ENCODE measurements around the gene BICRA. TPM values are rescaled to one million over a fixed set of nuclear protein-coding genes. Genes with fewer than 3 reads are reported as not detected.

BICRA gene
- total RNA-seq, 1 donor: 21.9 TPM

DNA sequence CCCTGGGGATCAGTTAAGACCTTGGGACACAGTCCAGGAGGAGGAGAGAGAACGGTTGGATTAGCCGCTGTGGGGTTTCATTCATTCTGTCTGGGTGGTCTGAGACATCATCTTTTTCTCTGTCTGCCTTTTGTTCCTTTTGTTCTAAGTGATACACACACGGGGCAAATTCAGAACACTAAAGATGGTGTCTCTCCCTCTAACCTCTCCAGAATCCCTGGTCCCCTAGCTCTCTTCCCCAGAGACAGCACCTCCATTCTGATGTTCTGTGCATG is 5.0 kb downstream of the BICRA start:
- H3K27me3 ChIP-seq (ENCODE audit: insufficient read depth, low read length): no peaks in the 10 kb centered on the region
- peaks cover 33% of the 10 kb centered on the region for H3K4me1 ChIP-seq (ENCODE audit: insufficient read depth, low read length)
- no peaks in the 10 kb centered on the region for H3K9me3 ChIP-seq (ENCODE audit: low read depth, low read length)

GRCh38 chr19:47614559-47614958 is 5.6 kb downstream of the BICRA start:
- Histone ChIP-seq H3K27me3 (ENCODE audit: insufficient read depth, low read length) (no peaks in the 10 kb centered on the region), H3K4me3 (ENCODE audit: low read length) (no peak overlapping the region), H3K4me1 (ENCODE audit: insufficient read depth, low read length) (peaks cover 33% of the 10 kb centered on the region), H3K9me3 (ENCODE audit: low read depth, low read length) (no peaks in the 10 kb centered on the region)

More for the DNA sequence above, 5.0 kb downstream of the BICRA start:
- no peak overlapping the region for H3K4me3 ChIP-seq (ENCODE audit: low read length)

DNA sequence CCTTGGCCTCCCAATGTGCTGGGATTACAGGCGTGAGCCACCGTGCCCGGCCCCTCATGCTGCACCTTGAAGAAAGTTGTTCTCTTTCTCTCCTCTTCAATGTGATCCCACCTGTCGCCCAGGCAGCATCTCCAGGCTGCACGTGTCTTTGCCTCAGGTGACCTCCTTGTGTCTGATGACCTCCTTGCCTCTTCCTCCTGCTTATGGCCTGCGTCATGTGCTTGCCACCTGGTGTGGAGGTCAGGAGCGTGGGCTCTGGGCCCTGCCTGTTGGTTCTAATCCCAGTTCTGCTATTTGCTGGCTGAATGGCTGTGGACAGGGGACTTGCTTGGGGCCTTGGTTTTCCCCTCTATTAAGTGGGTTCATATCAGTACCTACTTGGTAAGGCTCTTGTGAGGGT is 6.3 kb downstream of the BICRA start:
- no peak overlapping the region for H3K4me3 ChIP-seq (ENCODE audit: low read length)
- H3K27me3 ChIP-seq (ENCODE audit: insufficient read depth, low read length): no peaks in the 10 kb centered on the region
- no peaks in the 10 kb centered on the region for H3K9me3 ChIP-seq (ENCODE audit: low read depth, low read length)
- H3K4me1 ChIP-seq (ENCODE audit: insufficient read depth, low read length): peaks cover 29% of the 10 kb centered on the region

- Histone ChIP-seq H3K4me3 (ENCODE audit: low read length) (no peak overlapping the region), H3K9me3 (ENCODE audit: low read depth, low read length) (no peaks in the 10 kb centered on the region), H3K27me3 (ENCODE audit: insufficient read depth, low read length) (no peaks in the 10 kb centered on the region), H3K4me1 (ENCODE audit: insufficient read depth, low read length) (peaks cover 24% of the 10 kb centered on the region)
Observed at GRCh38 chr19:47615714-47616113, 6.8 kb downstream of the BICRA start.

DNA sequence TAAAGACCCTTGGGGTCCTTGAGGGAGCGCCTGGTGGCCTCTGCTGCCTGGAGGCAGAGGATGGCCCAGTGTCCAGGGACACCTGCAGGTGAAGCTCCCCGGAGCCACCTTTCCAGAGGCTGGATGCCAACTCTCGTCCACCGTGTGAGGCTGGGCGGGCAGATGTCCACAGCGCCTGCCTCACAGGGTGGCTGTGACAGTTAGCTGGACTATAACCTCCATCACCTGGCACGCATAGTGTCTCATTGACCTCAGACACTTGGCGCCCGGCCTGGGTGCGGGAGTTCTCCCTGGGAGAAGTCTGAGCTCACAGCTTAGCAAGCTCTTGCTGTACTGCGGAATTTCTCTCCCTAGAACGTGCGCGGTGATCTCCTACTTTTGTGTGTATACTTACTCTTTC is 9.8 kb downstream of the BICRA start:
- no peaks in the 10 kb centered on the region for H3K9me3 ChIP-seq (ENCODE audit: low read depth, low read length)
- H3K4me1 ChIP-seq (ENCODE audit: insufficient read depth, low read length): peaks cover 15% of the 10 kb centered on the region
- no peaks in the 10 kb centered on the region for H3K27me3 ChIP-seq (ENCODE audit: insufficient read depth, low read length)
- H3K4me3 ChIP-seq (ENCODE audit: low read length): no peak overlapping the region

DNA sequence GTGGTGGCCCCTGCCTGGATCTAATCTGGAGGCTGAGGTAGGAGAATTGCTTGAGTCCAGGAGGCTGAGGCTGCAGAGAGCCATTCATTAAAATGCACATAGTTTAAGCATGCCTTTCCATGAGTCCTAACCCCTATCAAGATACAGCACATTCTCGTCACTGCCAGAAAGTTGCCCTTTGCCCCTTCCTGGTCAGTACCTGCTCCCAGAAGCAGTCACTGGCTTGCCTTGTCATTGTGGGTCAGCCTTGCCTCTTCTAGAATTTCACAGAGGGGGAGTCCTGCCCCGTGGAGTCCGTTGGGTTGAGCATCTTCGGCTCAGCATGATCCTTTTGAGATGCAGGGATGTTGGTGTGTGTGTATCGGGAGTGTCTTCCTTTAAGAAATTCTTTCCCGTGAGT is 10.8 kb downstream of the BICRA start:
- Histone ChIP-seq H3K4me1 (ENCODE audit: insufficient read depth, low read length) (peaks cover 15% of the 10 kb centered on the region), H3K27me3 (ENCODE audit: insufficient read depth, low read length) (no peaks in the 10 kb centered on the region), H3K4me3 (ENCODE audit: low read length) (no peak overlapping the region), H3K9me3 (ENCODE audit: low read depth, low read length) (no peaks in the 10 kb centered on the region)

- H3K9me3 ChIP-seq (ENCODE audit: low read depth, low read length): no peaks in the 10 kb centered on the region
- no peaks in the 10 kb centered on the region for H3K4me1 ChIP-seq (ENCODE audit: insufficient read depth, low read length)
- H3K27me3 ChIP-seq (ENCODE audit: insufficient read depth, low read length): no peaks in the 10 kb centered on the region
Observed at GRCh38 chr19:47623151-47623920, 14.4 kb downstream of the BICRA start.

DNA sequence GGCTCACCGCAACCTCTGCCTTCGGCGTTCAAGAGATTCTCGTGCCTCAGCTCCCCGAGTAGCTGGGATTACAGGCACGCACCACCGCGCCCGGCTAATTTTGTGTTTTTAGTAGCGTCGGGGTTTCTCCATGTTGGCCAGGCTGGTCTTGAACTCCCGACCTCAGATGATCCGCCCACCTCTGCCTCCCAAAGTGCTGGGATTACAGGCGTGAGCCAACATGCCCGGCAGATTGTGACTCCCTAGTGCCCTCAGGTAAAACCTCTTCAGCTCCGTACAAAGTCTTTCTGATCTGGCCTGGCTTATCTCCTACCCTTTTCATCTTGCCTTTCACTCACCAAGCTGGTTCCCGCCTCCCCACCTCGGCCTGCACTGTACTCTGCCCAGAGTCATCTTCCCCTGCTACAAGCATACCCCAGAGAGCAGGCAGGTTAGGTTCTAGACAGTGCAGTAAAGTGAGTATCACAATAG is 15.0 kb downstream of the BICRA start:
- Histone ChIP-seq H3K4me3 (ENCODE audit: low read length) (no peak overlapping the region), H3K27me3 (ENCODE audit: insufficient read depth, low read length) (no peaks in the 10 kb centered on the region), H3K4me1 (ENCODE audit: insufficient read depth, low read length) (no peaks in the 10 kb centered on the region), H3K9me3 (ENCODE audit: low read depth, low read length) (no peaks in the 10 kb centered on the region)

More at GRCh38 chr19:47623151-47623920, 14.4 kb downstream of the BICRA start:
- H3K4me3 ChIP-seq (ENCODE audit: low read length): no peak overlapping the region

GRCh38 chr19:47625650-47626049 is 16.7 kb downstream of the BICRA start:
- Histone ChIP-seq H3K4me1 (ENCODE audit: insufficient read depth, low read length) (no peaks in the 10 kb centered on the region), H3K4me3 (ENCODE audit: low read length) (no peak overlapping the region), H3K9me3 (ENCODE audit: low read depth, low read length) (no peaks in the 10 kb centered on the region), H3K27me3 (ENCODE audit: insufficient read depth, low read length) (no peaks in the 10 kb centered on the region)

GRCh38 chr19:47626238-47626637 is 17.3 kb downstream of the BICRA start:
- Histone ChIP-seq H3K4me1 (ENCODE audit: insufficient read depth, low read length) (peaks cover 3% of the 10 kb centered on the region), H3K9me3 (ENCODE audit: low read depth, low read length) (no peaks in the 10 kb centered on the region), H3K27me3 (ENCODE audit: insufficient read depth, low read length) (no peaks in the 10 kb centered on the region), H3K4me3 (ENCODE audit: low read length) (no peak overlapping the region)

GRCh38 chr19:47628078-47628771 is 19.3 kb downstream of the BICRA start:
- H3K27me3 ChIP-seq (ENCODE audit: insufficient read depth, low read length): no peaks in the 10 kb centered on the region
- no peak overlapping the region for H3K4me3 ChIP-seq (ENCODE audit: low read length)
- H3K4me1 ChIP-seq (ENCODE audit: insufficient read depth, low read length): peaks cover 3% of the 10 kb centered on the region
- no peaks in the 10 kb centered on the region for H3K9me3 ChIP-seq (ENCODE audit: low read depth, low read length)

GRCh38 chr19:47630594-47630993 is 21.7 kb downstream of the BICRA start:
- H3K4me3 ChIP-seq (ENCODE audit: low read length): no peak overlapping the region
- no peaks in the 10 kb centered on the region for H3K9me3 ChIP-seq (ENCODE audit: low read depth, low read length)
- no peaks in the 10 kb centered on the region for H3K27me3 ChIP-seq (ENCODE audit: insufficient read depth, low read length)
- H3K4me1 ChIP-seq (ENCODE audit: insufficient read depth, low read length): peaks cover 3% of the 10 kb centered on the region

DNA sequence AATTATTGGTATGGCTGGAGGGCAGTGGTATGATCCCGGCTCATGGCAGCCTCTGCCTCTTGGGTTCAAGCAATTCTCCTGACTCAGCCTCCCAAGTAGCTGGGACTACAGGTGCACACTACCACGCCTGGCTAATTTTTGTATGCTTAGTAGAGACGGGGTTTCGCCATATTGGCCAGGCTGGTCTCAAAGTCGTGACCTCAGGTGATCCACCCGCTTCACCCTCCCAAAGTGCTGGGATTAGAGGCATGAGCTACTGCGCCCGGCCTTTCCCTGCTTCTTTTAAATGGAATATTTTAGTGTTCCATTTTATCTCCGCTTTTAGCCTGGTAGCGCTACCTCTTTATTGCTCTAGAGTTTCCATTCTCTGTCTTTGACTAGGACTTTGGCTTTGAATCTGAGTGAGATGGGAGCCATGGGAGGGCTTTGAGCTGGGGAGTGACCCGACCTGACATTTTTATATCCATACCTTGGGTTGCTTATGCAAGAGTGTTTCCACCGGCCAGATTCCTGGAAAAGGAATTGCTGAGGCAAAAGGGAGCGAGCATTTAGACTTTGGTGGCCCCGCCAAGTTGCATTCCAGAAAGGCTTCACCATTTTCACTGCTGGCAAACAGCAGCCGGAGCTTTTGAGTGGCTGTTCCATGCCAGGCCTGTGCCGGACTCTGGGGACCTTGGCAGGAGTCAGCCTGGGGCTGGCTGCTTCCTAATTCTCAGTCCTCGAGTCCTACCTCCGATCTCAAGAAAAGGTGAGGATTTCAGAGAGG is 22.9 kb downstream of the BICRA start:
- Histone ChIP-seq H3K27me3 (ENCODE audit: insufficient read depth, low read length) (no peaks in the 10 kb centered on the region), H3K9me3 (ENCODE audit: low read depth, low read length) (no peaks in the 10 kb centered on the region), H3K4me1 (ENCODE audit: insufficient read depth, low read length) (peaks cover 8% of the 10 kb centered on the region), H3K4me3 (ENCODE audit: low read length) (no peak overlapping the region)

- Histone ChIP-seq H3K9me3 (ENCODE audit: low read depth, low read length) (no peaks in the 10 kb centered on the region), H3K4me3 (ENCODE audit: low read length) (no peak overlapping the region), H3K4me1 (ENCODE audit: insufficient read depth, low read length) (peaks cover 18% of the 10 kb centered on the region), H3K27me3 (ENCODE audit: insufficient read depth, low read length) (no peaks in the 10 kb centered on the region)
Observed at GRCh38 chr19:47633517-47633916, 24.6 kb downstream of the BICRA start.

- Histone ChIP-seq H3K9me3 (ENCODE audit: low read depth, low read length) (no peaks in the 10 kb centered on the region), H3K27me3 (ENCODE audit: insufficient read depth, low read length) (no peaks in the 10 kb centered on the region), H3K4me3 (ENCODE audit: low read length) (no peak overlapping the region), H3K4me1 (ENCODE audit: insufficient read depth, low read length) (peaks cover 18% of the 10 kb centered on the region)
Observed at GRCh38 chr19:47633996-47634395, 25.1 kb downstream of the BICRA start.

Data from mononuclear cell (primary cell).